GM12874 (cell line): ENCODE measurements around the gene FIGN.

ENCODE experiments used
- TF ChIP-seq, protein P1 (sequence below): IDR thresholded peaks from 2 replicates; pipeline ENCODE4 v1.5.1; 2011; ENCODE audit warnings: low read depth, mild to moderate bottlenecking, control low read depth, low read length, moderate library complexity; ENCODE audit not compliant: insufficient read depth

FIGN gene

DNA sequence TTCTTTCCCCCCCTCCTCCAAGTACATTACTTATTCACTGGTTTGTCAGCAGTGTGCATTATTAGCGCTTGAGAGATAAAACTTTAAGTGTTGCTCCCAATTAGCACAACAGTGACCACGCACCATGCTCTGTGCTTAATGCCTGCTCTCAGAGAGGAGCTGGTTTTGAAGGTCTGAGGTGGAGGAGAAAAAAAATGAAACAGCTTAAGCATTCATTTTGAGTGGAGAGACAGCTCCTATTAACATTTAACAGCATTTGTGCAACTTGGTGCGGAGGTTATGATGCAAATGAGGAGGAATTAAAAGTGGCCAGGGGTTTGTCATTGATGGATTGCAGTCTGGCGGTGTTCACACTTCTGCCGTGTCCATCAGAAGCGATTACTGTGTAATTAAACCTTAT lies 141.8 kb downstream of the FIGN start:
- TF ChIP-seq, protein P1, sequence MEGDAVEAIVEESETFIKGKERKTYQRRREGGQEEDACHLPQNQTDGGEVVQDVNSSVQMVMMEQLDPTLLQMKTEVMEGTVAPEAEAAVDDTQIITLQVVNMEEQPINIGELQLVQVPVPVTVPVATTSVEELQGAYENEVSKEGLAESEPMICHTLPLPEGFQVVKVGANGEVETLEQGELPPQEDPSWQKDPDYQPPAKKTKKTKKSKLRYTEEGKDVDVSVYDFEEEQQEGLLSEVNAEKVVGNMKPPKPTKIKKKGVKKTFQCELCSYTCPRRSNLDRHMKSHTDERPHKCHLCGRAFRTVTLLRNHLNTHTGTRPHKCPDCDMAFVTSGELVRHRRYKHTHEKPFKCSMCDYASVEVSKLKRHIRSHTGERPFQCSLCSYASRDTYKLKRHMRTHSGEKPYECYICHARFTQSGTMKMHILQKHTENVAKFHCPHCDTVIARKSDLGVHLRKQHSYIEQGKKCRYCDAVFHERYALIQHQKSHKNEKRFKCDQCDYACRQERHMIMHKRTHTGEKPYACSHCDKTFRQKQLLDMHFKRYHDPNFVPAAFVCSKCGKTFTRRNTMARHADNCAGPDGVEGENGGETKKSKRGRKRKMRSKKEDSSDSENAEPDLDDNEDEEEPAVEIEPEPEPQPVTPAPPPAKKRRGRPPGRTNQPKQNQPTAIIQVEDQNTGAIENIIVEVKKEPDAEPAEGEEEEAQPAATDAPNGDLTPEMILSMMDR: no peak

GRCh38 chr2:163592954-163593622 lies 142.7 kb downstream of the FIGN start:
- TF ChIP-seq, protein P1: no peak

DNA sequence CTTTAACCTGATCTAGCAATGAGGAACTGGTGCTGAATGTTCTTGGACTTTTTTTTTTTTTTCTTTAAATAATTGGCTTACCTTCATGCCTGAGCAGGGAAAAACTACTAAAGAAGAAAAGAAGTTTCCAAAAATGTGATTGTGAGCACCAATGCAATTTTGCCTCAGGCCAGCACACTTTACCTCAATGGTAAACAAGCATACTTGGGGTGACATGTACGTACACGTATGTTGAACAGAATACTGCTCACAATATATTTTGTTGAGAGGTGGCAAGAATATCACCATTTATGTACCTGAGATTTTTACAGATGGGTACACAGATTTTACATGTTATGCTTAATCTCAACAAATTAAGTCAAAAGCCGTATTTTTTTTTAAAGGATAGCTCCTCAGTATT lies 144.3 kb downstream of the FIGN start:
- TF ChIP-seq, protein P1: no peak

- TF ChIP-seq, protein P1: no peak
These were observed 155.1 kb downstream of the FIGN start for GRCh38 chr2:163580757-163581156.

- TF ChIP-seq, protein P1: no peak
These were observed 161.5 kb downstream of the FIGN start for GRCh38 chr2:163574309-163574708.

GRCh38 chr2:163573652-163574051 lies 162.2 kb downstream of the FIGN start:
- TF ChIP-seq, protein P1: no peak

GRCh38 chr2:163572850-163573249 lies 163.0 kb downstream of the FIGN start:
- TF ChIP-seq, protein P1: no peak
